Suprapubic skin (tissue), 3 donors: Measurements from ENCODE around the gene ATL1.

ENCODE experiments used
- CTCF ChIP-seq, 2 donors: fragments of 200-600 bp in 1 of 2; fragments of 450-650 bp in 1 of 2; sonication (generic) in 1 of 2; IDR thresholded peaks; one replicate each; pipeline ENCODE4 v1.5.1; 2016 to 2019; ENCODE audit warnings: antibody characterized with exemption in 2 of 2, mild to moderate bottlenecking in 1 of 2, moderate library complexity in 1 of 2
- POLR2A ChIP-seq, 2 donors: fragments of 450-650 bp; IDR thresholded peaks; one replicate each; pipeline ENCODE4 v1.6.1; 2017; ENCODE audit warnings: antibody characterized with exemption in 2 of 2, mild to moderate bottlenecking in 2 of 2, moderate library complexity in 2 of 2

DNA sequence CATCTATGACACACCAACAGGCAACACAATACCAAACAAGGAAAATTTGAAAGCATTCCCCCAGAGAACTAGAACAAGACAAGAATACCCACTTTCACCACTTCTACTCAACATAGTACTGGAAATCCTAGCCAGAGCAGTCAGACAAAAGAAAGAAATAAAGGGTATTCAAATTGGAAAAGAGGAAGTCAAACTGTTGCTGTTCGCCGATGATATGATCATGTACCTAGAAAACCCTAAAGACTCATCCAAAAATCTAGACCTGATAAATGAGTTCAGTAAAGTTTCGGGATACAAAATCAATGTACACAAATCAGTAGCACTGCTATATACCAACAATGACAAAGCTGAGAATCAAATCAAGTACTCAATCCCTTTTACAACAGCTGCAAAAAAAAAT is 8.1 kb upstream of the ATL1 start:
- TF ChIP-seq CTCF (IDR thresholded peaks at IDR 0.05) = no peak
- TF ChIP-seq POLR2A (IDR thresholded peaks at IDR 0.05) = no peak
